ENCODE results near the gene P4HA2. TPM values are rescaled to one million over a fixed set of nuclear protein-coding genes. Genes with fewer than 3 reads are reported as not detected.

P4HA2 gene
- total and polyA plus RNA-seq, 9 of the 15 experiments (the other 6 are each of a cell fraction or from before 2014, with no cell fraction given): 9.6 to 50.0 (median 12.7) TPM

GRCh38 chr5:132177691-132178149 is 49.9 kb downstream of the P4HA2 start (continued):
- TF ChIP-seq JUND (IDR thresholded peaks at IDR 0.05; ENCODE audit: borderline replicate concordance, low read depth, low read length) (peak; percentile 70; the same call in 1 of the 2 replicates), JUND (tag; IDR thresholded peaks at IDR 0.05; ENCODE audit: borderline replicate concordance, low read depth, low read length) (no peak; the same call in 2 of the 3 replicates), ZNF518B (CRISPR knock-in tag; IDR thresholded peaks at IDR 0.05) (no peak), MECOM (CRISPR knock-in tag; IDR thresholded peaks at IDR 0.05) (no peak), ATF1 (CRISPR knock-in tag; IDR thresholded peaks at IDR 0.05) (no peak), ATF1 (tag; IDR thresholded peaks at IDR 0.05) (peak; percentile 60), HES1 (IDR thresholded peaks at IDR 0.05; ENCODE audit: low read depth) (peak; percentile 33; the same call in 1 of the 2 replicates), ETS2 (tag; IDR thresholded peaks at IDR 0.05; ENCODE audit: borderline replicate concordance, poor library complexity, severe bottlenecking) (no peak), NR2C2 (CRISPR knock-in tag; IDR thresholded peaks at IDR 0.05) (no peak), NR2C2 (tag; IDR thresholded peaks at IDR 0.05) (peak; percentile 43; the same call in 1 of the 2 replicates), ZNF57 (CRISPR knock-in tag; IDR thresholded peaks at IDR 0.05) (no peak), ZBTB11 (CRISPR knock-in tag; IDR thresholded peaks at IDR 0.05) (no peak), MEF2A (IDR thresholded peaks at IDR 0.05; ENCODE audit: control insufficient read depth, low read depth, low read length) (no peak), PRMT5 (CRISPR knock-in tag; IDR thresholded peaks at IDR 0.05) (no peak), ZBTB49 (CRISPR knock-in tag; IDR thresholded peaks at IDR 0.05; ENCODE audit: borderline replicate concordance) (no peak), ZBTB5 (IDR thresholded peaks at IDR 0.05) (no peak)

Data from K562 (cell line).